Measurements from ENCODE around the gene EFNA3.
A peak's percentile ranks its signal among the peaks of the same experiment; 100 is the strongest.

The EFNA3 gene

DNA sequence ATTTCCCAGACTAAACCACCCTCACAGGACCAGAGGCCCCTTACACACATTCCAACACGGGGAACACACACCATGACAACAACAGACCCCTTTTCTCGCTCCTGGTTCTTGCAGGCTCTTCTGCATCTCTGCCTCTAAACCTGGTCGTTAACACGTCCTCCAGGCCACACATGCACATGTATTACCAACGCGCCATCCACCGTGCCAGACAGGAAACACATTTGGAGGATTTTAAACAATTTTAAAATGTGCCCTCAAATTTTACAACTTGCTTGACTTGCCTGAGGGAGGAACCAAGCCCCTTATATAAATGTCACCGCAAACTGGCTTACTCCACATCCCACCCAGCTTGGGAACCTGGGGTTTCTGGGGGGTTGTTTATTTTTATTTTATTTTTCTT, 32.2 kb downstream of the EFNA3 start:
- TF ChIP-seq GATA3 (IDR thresholded peaks at IDR 0.05; ENCODE audit: low read depth, low read length) (no peak), GATA2 (IDR thresholded peaks at IDR 0.05; ENCODE audit: low read depth, low read length) (no peak)

DNA sequence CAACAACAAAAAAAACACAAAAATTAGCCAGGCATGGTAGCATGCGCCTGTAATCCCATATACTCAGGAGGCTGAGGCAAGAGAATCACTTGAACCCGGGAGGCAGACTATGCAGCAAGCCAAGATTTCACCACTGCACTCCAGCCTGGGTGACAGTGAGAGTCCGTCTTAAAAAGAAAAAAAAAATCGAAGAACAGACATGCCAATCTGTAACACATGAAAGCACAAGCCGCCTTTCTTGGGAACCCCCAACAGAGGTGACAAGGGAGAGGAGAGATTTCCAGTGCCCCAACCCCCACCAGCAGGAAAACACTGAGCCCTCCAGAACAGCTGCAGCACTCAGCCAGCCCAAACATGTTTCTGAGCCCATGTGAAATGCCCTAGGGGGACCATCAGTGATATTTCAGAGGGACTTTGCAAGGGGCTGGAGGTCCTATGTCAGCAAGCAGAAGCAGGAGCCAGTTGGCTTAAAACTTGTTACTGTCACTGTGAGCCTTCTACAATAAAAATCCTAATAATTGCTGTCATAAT, 34.9 kb downstream of the EFNA3 start:
- TF ChIP-seq GATA2 (IDR thresholded peaks at IDR 0.05; ENCODE audit: low read depth, low read length) = no peak
- no peak for TF ChIP-seq GATA3 (IDR thresholded peaks at IDR 0.05; ENCODE audit: low read depth, low read length)

DNA sequence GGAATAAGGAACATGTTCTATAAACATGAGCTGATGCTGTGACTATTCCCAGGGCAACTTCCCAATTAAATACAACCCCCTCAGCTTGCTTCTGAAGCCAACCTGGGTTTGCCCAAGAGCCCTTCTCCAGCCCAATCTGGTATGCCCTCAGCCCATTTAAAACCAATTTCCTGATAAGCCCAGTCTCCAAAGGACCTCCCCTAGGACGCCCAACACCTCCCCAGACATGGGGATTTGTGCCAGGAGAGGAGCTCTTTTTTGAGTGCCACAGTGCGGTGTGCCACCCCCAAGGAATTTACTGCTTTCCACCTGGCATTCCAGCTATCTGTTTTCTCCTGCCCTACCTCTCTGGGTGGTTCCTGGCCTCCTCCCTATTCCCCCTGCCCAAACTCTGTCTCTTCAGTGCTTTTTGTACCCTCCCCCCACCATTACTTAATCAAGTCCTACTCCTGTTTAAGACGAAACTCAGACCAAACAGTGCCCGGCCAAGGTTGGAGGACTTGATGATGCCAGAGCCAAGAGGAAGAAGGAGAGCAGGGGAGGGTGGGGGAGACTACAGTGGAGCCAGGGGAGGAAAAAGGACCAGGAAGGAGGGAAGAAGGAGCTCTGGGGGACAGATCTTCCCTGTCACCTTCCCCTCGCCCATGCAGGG, 37.6 kb downstream of the EFNA3 start:
- TF ChIP-seq GATA3 (IDR thresholded peaks at IDR 0.05; ENCODE audit: low read depth, low read length) = no peak
- no peak for TF ChIP-seq GATA2 (IDR thresholded peaks at IDR 0.05; ENCODE audit: low read depth, low read length)

DNA sequence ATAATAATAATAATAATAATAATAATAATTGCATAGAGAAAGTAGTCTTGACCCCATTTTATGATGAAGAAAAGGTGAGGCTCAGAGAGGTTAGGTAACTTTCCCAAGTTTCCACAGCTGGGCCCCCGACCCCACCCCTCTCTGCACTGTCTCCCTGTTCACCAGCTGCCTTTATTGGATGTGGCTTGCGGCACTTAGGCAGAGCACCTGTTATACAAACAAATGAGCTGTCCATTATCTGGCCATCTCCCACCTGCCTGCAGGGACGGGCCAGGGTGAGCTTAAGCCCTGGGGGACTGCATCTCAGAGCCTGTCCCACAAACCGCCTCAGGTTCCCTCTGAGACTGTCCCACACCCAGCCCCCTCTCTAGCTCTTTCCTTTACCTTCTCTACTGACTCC, 39.0 kb downstream of the EFNA3 start:
- TF ChIP-seq GATA3 (IDR thresholded peaks at IDR 0.05; ENCODE audit: low read depth, low read length) (no peak), GATA2 (IDR thresholded peaks at IDR 0.05; ENCODE audit: low read depth, low read length) (peak; percentile 20; the same call in 1 of the 2 replicates)

DNA sequence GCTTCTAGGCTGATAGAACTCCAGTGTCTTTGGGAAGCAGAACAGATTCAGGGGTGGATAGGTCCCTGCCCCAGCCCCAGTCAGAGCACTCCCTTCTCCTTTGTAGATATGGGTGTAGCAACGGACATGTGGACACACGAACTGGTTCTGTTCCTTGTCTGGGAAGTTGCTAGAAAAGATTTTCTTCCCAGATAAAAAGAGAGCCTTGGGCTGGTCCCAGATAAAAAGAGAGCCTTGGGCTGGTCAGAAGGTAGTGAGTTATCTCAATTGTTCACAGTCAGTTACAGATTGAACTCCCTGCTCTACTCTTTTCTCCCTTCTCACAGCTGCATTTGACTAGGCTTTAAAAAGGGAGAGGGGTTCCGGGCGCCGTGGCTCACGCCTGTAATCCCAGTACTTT, 41.6 kb downstream of the EFNA3 start:
- TF ChIP-seq GATA3 (IDR thresholded peaks at IDR 0.05; ENCODE audit: low read depth, low read length) = no peak
- TF ChIP-seq GATA2 (IDR thresholded peaks at IDR 0.05; ENCODE audit: low read depth, low read length) = no peak

DNA sequence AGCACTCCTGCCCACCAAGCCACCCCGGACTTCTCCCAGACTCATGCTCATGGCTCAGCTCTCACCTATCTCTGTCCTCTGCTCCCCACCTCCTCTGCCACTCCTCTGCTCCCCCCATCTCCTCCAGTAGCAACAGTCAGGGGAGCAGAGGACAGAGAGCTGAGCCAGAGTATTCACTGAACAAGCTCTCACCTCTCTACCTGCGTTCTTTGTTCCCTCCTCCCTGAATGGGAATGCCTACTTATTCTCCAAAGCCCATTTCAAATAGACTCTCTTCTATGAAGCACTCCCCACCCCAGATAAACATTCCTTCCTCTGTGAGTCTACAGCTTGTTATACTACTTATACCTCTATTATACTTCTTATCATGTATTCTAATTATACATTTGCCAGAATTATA, 42.6 kb downstream of the EFNA3 start:
- TF ChIP-seq GATA3 (IDR thresholded peaks at IDR 0.05; ENCODE audit: low read depth, low read length) (no peak), GATA2 (IDR thresholded peaks at IDR 0.05; ENCODE audit: low read depth, low read length) (no peak)

DNA sequence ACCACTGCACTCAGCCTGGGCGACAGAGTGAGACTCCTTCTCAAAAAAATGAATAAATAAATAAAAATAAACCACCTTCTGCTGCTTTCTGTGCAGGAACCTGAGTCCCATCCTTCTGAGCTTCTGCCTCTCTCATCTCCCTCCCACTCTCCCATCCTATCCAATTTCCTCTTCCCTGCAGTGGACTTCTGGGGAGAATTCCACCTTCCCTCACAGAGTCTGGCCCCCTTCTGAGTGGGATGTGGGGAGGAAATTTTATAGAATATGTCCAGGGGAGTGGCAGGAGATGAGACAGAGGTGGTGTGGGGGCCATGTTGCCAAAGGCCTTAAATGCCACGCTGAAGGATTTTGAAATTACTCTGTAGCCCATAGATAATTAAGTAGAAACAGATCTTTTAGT, 43.7 kb downstream of the EFNA3 start:
- TF ChIP-seq GATA3 (IDR thresholded peaks at IDR 0.05; ENCODE audit: low read depth, low read length) (no peak), GATA2 (IDR thresholded peaks at IDR 0.05; ENCODE audit: low read depth, low read length) (no peak)

DNA sequence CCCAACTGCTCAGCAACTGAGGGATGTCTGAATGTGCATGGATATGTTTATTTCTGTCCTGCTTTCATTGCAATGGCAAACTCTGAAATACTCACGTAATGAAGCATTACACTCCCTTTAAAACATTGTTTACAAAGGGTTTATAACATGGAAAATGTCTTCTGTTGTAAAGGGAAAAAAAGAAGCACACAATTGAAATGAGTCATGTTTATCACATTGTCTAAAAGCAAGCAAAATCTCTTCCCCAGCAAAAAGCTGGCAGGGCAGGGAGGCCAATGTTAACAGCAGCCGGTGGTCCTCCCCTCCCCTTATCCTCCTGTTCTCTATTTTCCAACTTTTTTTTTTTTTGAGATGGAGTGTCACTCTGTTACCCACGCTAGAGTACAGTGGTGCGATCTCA, 45.2 kb downstream of the EFNA3 start:
- TF ChIP-seq GATA3 (IDR thresholded peaks at IDR 0.05; ENCODE audit: low read depth, low read length) (no peak), GATA2 (IDR thresholded peaks at IDR 0.05; ENCODE audit: low read depth, low read length) (no peak)

DNA sequence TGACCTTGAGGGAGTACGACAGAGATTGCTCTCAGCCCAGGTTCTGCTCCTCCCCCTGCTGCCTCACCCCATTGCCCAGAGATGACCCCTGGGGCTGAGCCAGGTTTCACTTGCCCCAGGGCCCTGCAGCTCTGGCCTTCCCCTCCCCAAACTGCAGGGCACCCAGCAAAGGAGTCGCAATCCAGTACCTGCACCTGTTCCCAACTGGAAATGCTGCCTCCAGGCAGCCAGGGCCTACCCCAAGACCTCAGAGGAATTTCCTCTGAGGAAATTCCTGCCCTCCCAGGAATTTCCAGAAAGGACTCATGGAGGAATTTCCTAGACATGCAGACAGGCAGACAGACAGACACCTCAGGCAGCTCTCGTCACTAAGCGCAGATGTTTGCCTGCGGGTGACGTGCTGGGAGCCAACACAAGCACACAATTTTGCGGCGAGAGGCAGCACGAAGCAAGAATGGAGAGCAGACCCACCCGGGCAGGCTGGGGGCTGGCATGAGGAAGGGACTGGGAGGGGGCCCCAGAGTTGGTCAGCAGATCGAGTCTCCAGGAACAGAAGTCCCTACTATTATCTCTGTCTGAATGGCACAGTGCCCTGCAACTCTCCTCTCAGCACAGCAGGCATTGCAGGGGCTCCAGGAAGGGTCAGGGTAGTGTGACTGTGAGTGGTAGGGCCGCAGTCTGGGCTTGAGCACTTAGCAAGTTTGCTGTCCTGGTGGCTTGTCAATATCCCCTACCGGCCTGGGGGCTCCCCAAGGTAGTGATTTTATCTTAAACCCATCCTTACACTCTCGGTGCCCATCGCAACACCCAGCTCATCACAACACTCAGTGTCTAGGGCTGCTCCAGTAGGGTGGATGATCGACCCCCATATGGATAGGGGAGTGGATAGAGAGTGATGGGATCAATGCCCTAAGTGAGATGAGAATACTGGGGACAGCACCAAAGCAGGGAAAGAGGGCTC, 46.1 kb downstream of the EFNA3 start:
- TF ChIP-seq GATA2 (IDR thresholded peaks at IDR 0.05; ENCODE audit: low read depth, low read length) (no peak), GATA3 (IDR thresholded peaks at IDR 0.05; ENCODE audit: low read depth, low read length) (no peak)

DNA sequence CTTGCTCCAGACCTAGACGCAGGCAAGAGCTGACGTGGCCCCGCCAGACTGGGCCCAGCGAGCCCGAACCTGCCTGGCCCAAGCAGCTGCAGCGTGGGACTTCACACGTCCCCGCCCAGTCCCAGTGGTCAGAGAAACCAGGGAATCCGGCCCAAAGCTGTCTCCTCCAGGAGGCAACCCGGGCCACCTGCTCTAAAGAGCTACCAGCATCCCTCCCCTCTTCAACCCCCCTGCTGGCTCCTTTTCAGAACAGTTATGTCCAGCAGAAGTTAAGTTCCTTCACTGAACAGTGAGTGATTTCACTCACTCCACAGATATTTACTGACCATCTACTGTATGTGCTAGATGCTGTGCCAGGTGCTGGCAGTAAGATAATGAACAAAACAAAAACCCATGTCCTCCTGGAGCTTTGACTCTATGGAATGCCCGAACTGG, 46.9 kb downstream of the EFNA3 start:
- no peak for TF ChIP-seq GATA3 (IDR thresholded peaks at IDR 0.05; ENCODE audit: low read depth, low read length)
- TF ChIP-seq GATA2 (IDR thresholded peaks at IDR 0.05; ENCODE audit: low read depth, low read length) = no peak

DNA sequence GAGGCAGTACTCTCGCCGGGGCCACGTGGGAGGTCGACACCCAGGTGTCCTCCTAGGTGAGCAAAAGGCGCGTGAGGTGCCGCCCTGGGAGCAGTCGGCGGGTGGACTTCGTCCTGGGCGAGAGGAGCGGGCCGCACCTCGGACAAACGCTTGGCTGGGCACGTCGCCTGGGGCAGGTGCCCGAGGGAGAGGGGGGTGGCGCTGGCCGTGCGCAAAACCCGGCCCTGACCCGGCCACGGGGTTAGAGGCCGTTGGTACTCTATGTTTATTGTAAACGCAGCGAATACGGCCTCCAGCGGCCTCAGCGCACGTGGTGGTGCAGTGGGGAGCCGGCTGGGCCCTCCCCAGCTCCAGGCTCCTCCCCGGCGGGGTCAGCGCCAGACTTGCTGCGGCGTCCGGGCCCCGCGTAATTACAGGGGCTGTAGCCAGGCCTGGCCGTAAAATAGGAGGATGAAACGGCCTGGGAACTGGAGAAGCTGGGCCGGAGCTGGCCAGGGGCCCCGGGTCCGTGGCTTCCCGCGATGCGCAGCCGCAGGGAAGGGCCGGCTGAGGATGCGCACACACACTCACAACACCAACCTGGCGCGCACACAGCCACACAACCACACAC, 47.4 kb downstream of the EFNA3 start:
- TF ChIP-seq GATA3 (IDR thresholded peaks at IDR 0.05; ENCODE audit: low read depth, low read length) (no peak), GATA2 (IDR thresholded peaks at IDR 0.05; ENCODE audit: low read depth, low read length) (no peak)

DNA sequence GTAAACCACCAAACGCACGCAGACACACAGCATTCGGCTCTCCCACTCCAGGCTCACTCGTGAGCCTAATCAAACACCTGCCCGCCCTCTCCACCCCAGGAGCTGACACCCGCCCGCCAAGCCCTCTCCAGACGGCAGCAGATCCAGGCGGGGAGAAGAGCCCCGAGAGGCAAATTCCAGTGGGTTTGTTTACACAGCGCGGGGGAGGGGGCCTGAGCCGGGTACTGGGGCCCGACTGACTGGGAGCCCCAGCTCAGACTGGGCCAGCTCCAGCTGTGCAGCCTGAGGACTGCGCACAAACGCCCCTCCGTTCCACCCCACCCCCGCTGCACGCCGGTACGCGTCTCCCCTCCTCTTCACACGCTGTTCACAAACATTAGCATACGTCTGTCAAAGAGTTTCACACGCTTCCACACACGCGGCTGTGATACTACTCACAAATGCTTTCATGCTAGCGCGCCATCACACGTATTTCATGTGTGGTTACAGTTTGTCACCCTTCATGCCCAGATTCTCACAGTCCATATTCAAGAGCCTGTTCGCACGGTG, 48.0 kb downstream of the EFNA3 start:
- TF ChIP-seq GATA3 (IDR thresholded peaks at IDR 0.05; ENCODE audit: low read depth, low read length) = no peak
- no peak for TF ChIP-seq GATA2 (IDR thresholded peaks at IDR 0.05; ENCODE audit: low read depth, low read length)

DNA sequence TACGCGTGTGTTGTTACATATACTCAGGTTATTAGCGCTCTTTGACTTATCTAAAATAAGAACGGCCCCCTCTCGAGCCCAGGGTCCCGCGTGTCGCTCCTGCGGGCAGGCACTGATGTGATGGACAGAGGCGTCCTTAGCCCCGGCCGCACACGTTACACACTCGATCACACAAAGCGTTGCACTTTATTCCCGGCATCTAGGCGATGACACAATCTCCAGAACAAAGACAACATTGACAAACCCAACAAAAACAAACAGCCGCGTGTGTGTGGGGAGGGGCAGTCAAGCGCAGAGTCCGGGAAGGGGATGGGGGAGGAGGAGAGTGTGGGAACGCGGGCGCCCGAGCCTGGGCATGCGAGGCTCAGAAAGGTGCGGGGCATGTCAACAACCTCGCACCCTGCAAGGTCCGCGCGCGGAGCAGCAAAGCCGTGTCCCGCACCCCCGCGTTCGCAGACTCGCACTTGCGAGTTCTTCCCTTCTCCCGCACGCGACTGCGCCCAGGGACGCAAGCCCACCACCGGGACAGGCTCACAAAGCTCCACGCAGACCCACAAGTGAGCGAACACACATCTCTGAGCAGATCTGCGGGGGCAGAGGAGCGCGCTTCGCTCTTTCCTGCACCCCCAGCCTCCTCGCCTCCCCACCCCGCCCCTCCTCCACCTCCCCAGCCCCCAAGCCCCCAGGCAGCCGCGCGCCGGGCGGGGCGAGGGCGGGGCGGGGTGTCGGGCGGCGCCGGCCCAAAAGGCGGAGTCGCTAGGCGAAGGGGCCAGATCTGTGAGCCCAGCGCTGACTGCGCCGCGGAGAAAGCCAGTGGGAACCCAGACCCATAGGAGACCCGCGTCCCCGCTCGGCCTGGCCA, 48.7 kb downstream of the EFNA3 start, which contains the start of gene EFNA1:
EFNA1 (plus strand) TSS at position 772 of the 862 bp plus-strand sequence. CDS start 102 bp downstream, outside the sequence.
- TF ChIP-seq GATA2 (IDR thresholded peaks at IDR 0.05; ENCODE audit: low read depth, low read length) (no peak), GATA3 (IDR thresholded peaks at IDR 0.05; ENCODE audit: low read depth, low read length) (no peak)
